Caco-2 (cell line): Measurements from ENCODE around the gene ZNF609. TPM values are rescaled to one million over a fixed set of nuclear protein-coding genes. Genes with fewer than 3 reads are reported as not detected.

Experiments used
- BruUV-seq: library from RNA; stranded (reverse); fragments of 400-500 nt; replicated peaks from 2 replicates; lab custom pipeline; 2021; lab: Mats Ljungman, UMichigan
- CTCF ChIA-PET: fragments of 300-600 bp; sonication (Branson Sonifier 250); formaldehyde crosslinking; loops from one replicate; lab custom pipeline; 2022; ENCODE audit warnings: antibody characterized with exemption; lab: Charles Lee
- POLR2A ChIA-PET: fragments of 300-600 bp; sonication (Branson Sonifier 250); formaldehyde crosslinking; loops from one replicate; lab custom pipeline; 2022; ENCODE audit warnings: antibody characterized with exemption; lab: Charles Lee
- DNase-seq, 2 experiments: peaks; one replicate each; pipeline versions ENCODE4 v3.0.0 to v3.0.0-alpha.2; 2020 to 2022
- H3K27me3 ChIP-seq: replicated peaks from 2 replicates; pipeline ENCODE4 v1.6.0; 2011; ENCODE audit warnings: low read length; ENCODE audit not compliant: control insufficient read depth, insufficient read depth
- H3K36me3 ChIP-seq: 2 replicates; pipeline ENCODE4 v1.5.1; 2011; ENCODE audit warnings: low read length; ENCODE audit not compliant: control insufficient read depth, insufficient read depth
- H3K4me1 ChIP-seq: fragments of 250-450 bp; sonication (Bioruptor Pico); 2 replicates; pipeline ENCODE4 v1.5.1; 2020; ENCODE audit warnings: mild to moderate bottlenecking
- H3K4me3 ChIP-seq: 2 replicates; pipeline ENCODE4 v1.5.1; 2011; ENCODE audit warnings: low read depth, mild to moderate bottlenecking, control low read depth, low read length
- H3K9me3 ChIP-seq: fragments of 250-450 bp; sonication (Bioruptor Pico); 2 replicates; pipeline ENCODE4 v1.5.1; 2020; ENCODE audit warnings: mild to moderate bottlenecking, moderate library complexity
- H3K27ac Mint-ChIP-seq: one replicate; pipeline ENCODE4 v1.8.0; 2022; ENCODE audit warnings: mixed read lengths; ENCODE audit not compliant: unreplicated experiment
- H3K27me3 Mint-ChIP-seq: one replicate; pipeline ENCODE4 v1.8.0; 2022; ENCODE audit warnings: mixed read lengths; ENCODE audit not compliant: insufficient read depth, unreplicated experiment
- H3K36me3 Mint-ChIP-seq: one replicate; pipeline ENCODE4 v1.8.0; 2022; ENCODE audit warnings: mild to moderate bottlenecking, mixed read lengths; ENCODE audit not compliant: insufficient read depth, unreplicated experiment
- H3K4me1 Mint-ChIP-seq: one replicate; pipeline ENCODE4 v1.8.0; 2022; ENCODE audit warnings: low read depth, mixed read lengths; ENCODE audit not compliant: unreplicated experiment
- H3K4me3 Mint-ChIP-seq: one replicate; pipeline ENCODE4 v1.8.0; 2022; ENCODE audit warnings: mild to moderate bottlenecking, moderate library complexity, mixed read lengths; ENCODE audit not compliant: unreplicated experiment
- H3K9me3 Mint-ChIP-seq: one replicate; pipeline ENCODE4 v1.8.0; 2022; ENCODE audit warnings: mixed read lengths; ENCODE audit not compliant: unreplicated experiment
- CTCF ChIP-seq, 2 experiments: fragments of 200-600 bp in 1 of 2; IDR thresholded peaks; 1 replicate in 1 of 2; 2 replicates in 1 of 2; pipeline versions ENCODE4 v1.5.1 to v1.8.0; 2011 to 2022; ENCODE audit warnings: antibody characterized with exemption in 1 of 2, control low read depth in 1 of 2, inconsistent platforms in 1 of 2, low read depth in 1 of 2, low read length in 1 of 2, mild to moderate bottlenecking in 1 of 2, moderate library complexity in 1 of 2; ENCODE audit not compliant: insufficient read depth in 1 of 2, severe bottlenecking in 1 of 2, unreplicated experiment in 1 of 2
- intact Hi-C: fragments of 100-400 bp; cut with micrococcal nuclease; formaldehyde crosslinking; loops from one replicate; pipeline ENCODE4 v1.10.0; 2022; ENCODE audit not compliant: unreplicated experiment
- total RNA-seq: library from RNA; stranded (reverse); gene quantifications from 2 replicates; pipeline ENCODE4 v1.2.3, GENCODE V29; 2022

ZNF609 gene
- total RNA-seq, 1 experiment from 2014 or later: 30.1 TPM

- CTCF ChIA-PET: interaction anchor here (0.6 kb wide), 1 partner anchor 295 kb away, joined by 3 read pairs; no protein-coding TSS in a partner anchor
- H3K36me3 Mint-ChIP-seq: peaks cover 19% of the 10 kb centered on the region
- no peak for TF ChIP-seq CTCF (IDR thresholded peaks at IDR 0.05; ENCODE audit: insufficient read depth in 1 of 2, low read depth in 1 of 2, low read length in 1 of 2, severe bottlenecking in 1 of 2, unreplicated experiment in 1 of 2)
Measured at GRCh38 chr15:64580696-64581407, 120.5 kb downstream of the ZNF609 start.

GRCh38 chr15:64581408-64581761 lies 121.0 kb downstream of the ZNF609 start:
- ChIA-PET POLR2A (no interaction called here), CTCF (no interaction called here)
- H3K27ac Mint-ChIP-seq: no peak overlapping the region
- no peaks in the 10 kb centered on the region for H3K36me3 ChIP-seq
- H3K4me3 Mint-ChIP-seq: no peak overlapping the region
- peaks cover 16% of the 10 kb centered on the region for H3K36me3 Mint-ChIP-seq
- peaks cover 13% of the 10 kb centered on the region for H3K9me3 Mint-ChIP-seq
- intact Hi-C loops: no loop called here
- no peaks in the 10 kb centered on the region for H3K4me1 ChIP-seq
- no peak overlapping the region for H3K4me3 ChIP-seq
- H3K27me3 Mint-ChIP-seq: no peaks in the 10 kb centered on the region
- H3K27me3 ChIP-seq: no peaks in the 10 kb centered on the region
- no TSS peak for BruUV-seq
- TF ChIP-seq CTCF (IDR thresholded peaks at IDR 0.05; ENCODE audit: insufficient read depth in 1 of 2, low read depth in 1 of 2, low read length in 1 of 2, severe bottlenecking in 1 of 2, unreplicated experiment in 1 of 2): no peak
- H3K9me3 ChIP-seq: peaks cover 8% of the 10 kb centered on the region; the same call in 1 of the 2 replicates
- DNase-seq: no peak
- peaks cover 10% of the 10 kb centered on the region for H3K4me1 Mint-ChIP-seq

More at GRCh38 chr15:64580696-64581407, 120.5 kb downstream of the ZNF609 start:
- Histone ChIP-seq H3K27me3 (no peaks in the 10 kb centered on the region), H3K36me3 (no peaks in the 10 kb centered on the region), H3K9me3 (peaks cover 8% of the 10 kb centered on the region; the same call in 1 of the 2 replicates), H3K4me1 (no peaks in the 10 kb centered on the region), H3K4me3 (no peak overlapping the region)
- Mint-ChIP-seq H3K9me3 (peaks cover 13% of the 10 kb centered on the region), H3K27me3 (no peaks in the 10 kb centered on the region), H3K27ac (no peak overlapping the region), H3K4me1 (peaks cover 10% of the 10 kb centered on the region), H3K4me3 (no peak overlapping the region)
- no peak for DNase-seq
- intact Hi-C loops: no loop called here
- POLR2A ChIA-PET: no interaction called here
- BruUV-seq: no TSS peak

- Mint-ChIP-seq H3K4me3 (no peak overlapping the region), H3K4me1 (peaks cover 13% of the 10 kb centered on the region), H3K36me3 (peaks cover 13% of the 10 kb centered on the region), H3K9me3 (peaks cover 13% of the 10 kb centered on the region), H3K27ac (peak overlapping the region; percentile 46), H3K27me3 (no peaks in the 10 kb centered on the region)
- no peak for DNase-seq
- no peaks in the 10 kb centered on the region for H3K4me1 ChIP-seq
- POLR2A ChIA-PET: no interaction called here
- intact Hi-C loops: no loop called here
- CTCF ChIA-PET: no interaction called here
- peaks cover 8% of the 10 kb centered on the region; the same call in 1 of the 2 replicates for H3K9me3 ChIP-seq
- no peak for TF ChIP-seq CTCF (IDR thresholded peaks at IDR 0.05; ENCODE audit: insufficient read depth in 1 of 2, low read depth in 1 of 2, low read length in 1 of 2, severe bottlenecking in 1 of 2, unreplicated experiment in 1 of 2)
- H3K27me3 ChIP-seq: no peaks in the 10 kb centered on the region
- no TSS peak for BruUV-seq
- no peak overlapping the region for H3K4me3 ChIP-seq
- no peaks in the 10 kb centered on the region for H3K36me3 ChIP-seq
Measured at GRCh38 chr15:64582202-64582601, 121.8 kb downstream of the ZNF609 start.
